ENCODE measurements around the gene PTPRG.

- TF ChIP-seq CTCF (IDR thresholded peaks at IDR 0.05), result no peak
- TF ChIP-seq POLR2A (IDR thresholded peaks at IDR 0.05), result no peak
These were observed 125.8 kb downstream of the PTPRG start for GRCh38 chr3:61687206-61687605.

Data from right lobe of liver (tissue), 4 donors.